Panc1 (cell line): Measurements from ENCODE around the gene MAP4K2. TPM values are rescaled to one million over a fixed set of nuclear protein-coding genes. Genes with fewer than 3 reads are reported as not detected.

Experiments used
- ATAC-seq: fragments of 200-7000 bp; cut with Tn5 transposase; 2 replicates; pipeline ENCODE4 v1.9.1; 2020; ENCODE audit warnings: mild to moderate bottlenecking, moderate library complexity
- BruUV-seq: library from RNA; stranded (reverse); fragments of 400-500 nt; replicated peaks from 2 replicates; lab custom pipeline; 2021; lab: Mats Ljungman, UMichigan
- CTCF ChIA-PET: fragments of 300-600 bp; sonication (Branson Sonifier 250); formaldehyde crosslinking; loops from one replicate; lab custom pipeline; 2022; ENCODE audit warnings: antibody characterized with exemption; lab: Charles Lee
- POLR2A ChIA-PET: fragments of 300-600 bp; sonication (Branson Sonifier 250); formaldehyde crosslinking; loops from one replicate; lab custom pipeline; 2022; ENCODE audit warnings: antibody characterized with exemption; lab: Charles Lee
- DNase-seq: peaks from one replicate; pipeline ENCODE4 v3.0.0-alpha.2; 2010; ENCODE audit warnings: low read depth, low spot score
- H3K27ac ChIP-seq: 2 replicates; pipeline ENCODE4 v1.5.1; 2011; ENCODE audit warnings: mild to moderate bottlenecking, low read length, inconsistent platforms
- H3K27me3 ChIP-seq: fragments of 200-500 bp; sonication (Bioruptor generic); 2 replicates; pipeline ENCODE4 v1.6.0; 2014; ENCODE audit warnings: low read length, inconsistent platforms; ENCODE audit not compliant: control insufficient read depth, insufficient read depth
- H3K36me3 ChIP-seq: fragments of 200-500 bp; sonication (Bioruptor generic); 2 replicates; pipeline ENCODE4 v1.5.1; 2014; ENCODE audit warnings: inconsistent platforms, mild to moderate bottlenecking, low read length, moderate library complexity; ENCODE audit not compliant: control insufficient read depth, insufficient read depth
- H3K4me1 ChIP-seq: 2 replicates; pipeline ENCODE4 v1.5.1; 2011; ENCODE audit warnings: inconsistent platforms, mild to moderate bottlenecking, low read length, moderate library complexity; ENCODE audit not compliant: control insufficient read depth, insufficient read depth
- H3K4me3 ChIP-seq, 2 experiments: 2 replicates each; pipeline ENCODE4 v1.5.1; 2011 to 2012; ENCODE audit warnings: low read depth in 2 of 2, low read length in 2 of 2, mild to moderate bottlenecking in 2 of 2, inconsistent platforms in 1 of 2, moderate library complexity in 1 of 2
- H3K9me3 ChIP-seq: fragments of 200-500 bp; sonication (Bioruptor generic); 2 replicates; pipeline ENCODE4 v1.5.1; 2014; ENCODE audit warnings: low read depth, mild to moderate bottlenecking, inconsistent platforms, low read length, moderate library complexity; ENCODE audit not compliant: control insufficient read depth, insufficient read depth
- CTCF ChIP-seq: fragments of 450-650 bp; IDR thresholded peaks from 2 replicates; pipeline ENCODE4 v1.5.1; 2017; ENCODE audit warnings: mild to moderate bottlenecking
- POLR2AphosphoS5 ChIP-seq: IDR thresholded peaks from 2 replicates; pipeline ENCODE4 v1.6.1; 2012; ENCODE audit warnings: mild to moderate bottlenecking, low read depth, low read length, moderate library complexity
- REST ChIP-seq, 2 experiments: IDR thresholded peaks; 2 replicates each; pipeline ENCODE4 v1.6.1; 2011 to 2012; ENCODE audit warnings: low read depth in 2 of 2, control low read depth in 1 of 2, low read length in 1 of 2, mild to moderate bottlenecking in 1 of 2, moderate library complexity in 1 of 2; ENCODE audit not compliant: insufficient read depth in 1 of 2
- SIN3A ChIP-seq: IDR thresholded peaks from 2 replicates; pipeline ENCODE4 v1.6.1; 2012; ENCODE audit warnings: low read depth, mild to moderate bottlenecking, low read length, moderate library complexity, borderline replicate concordance; ENCODE audit not compliant: insufficient read depth
- TCF7L2 ChIP-seq: IDR thresholded peaks from 2 replicates; pipeline ENCODE4 v1.6.1; 2011; ENCODE audit warnings: mild to moderate bottlenecking, low read depth, low read length, inconsistent platforms
- in situ Hi-C: cut with HindIII; loops from 2 replicates; pipeline ENCODE4 v1.10.0; 2016; ENCODE audit warnings: low sequenced_read_pairs, low pct_unique_long_range_greater_than_20kb
- intact Hi-C: fragments of 100-400 bp; cut with micrococcal nuclease; formaldehyde crosslinking; loops from one replicate; pipeline ENCODE4 v1.10.0; 2022; ENCODE audit not compliant: unreplicated experiment
- total RNA-seq: library from RNA; stranded (reverse); gene quantifications from one replicate; pipeline ENCODE4 v1.2.1, GENCODE V29; 2021; ENCODE audit not compliant: unreplicated experiment

Gene MAP4K2
- total RNA-seq, 1 experiment from 2014 or later: 46.4 TPM

GRCh38 chr11:64762277-64762673, 40.7 kb downstream of the MAP4K2 start:
- H3K27me3 ChIP-seq: no peaks in the 10 kb centered on the region
- no peak overlapping the region for H3K4me3 ChIP-seq
- H3K4me1 ChIP-seq: peaks cover 26% of the 10 kb centered on the region
- CTCF ChIA-PET: no interaction called here
- peaks cover 9% of the 10 kb centered on the region for H3K36me3 ChIP-seq
- no peak for TF ChIP-seq TCF7L2
- TF ChIP-seq CTCF: no peak
- TF ChIP-seq SIN3A: no peak
- no peak for TF ChIP-seq REST (IDR thresholded peaks at IDR 0.05; ENCODE audit: insufficient read depth in 1 of 2, low read depth in 2 of 2, low read length in 1 of 2)
- TF ChIP-seq POLR2AphosphoS5: peak; percentile 82
- no peaks in the 10 kb centered on the region for H3K9me3 ChIP-seq
- H3K27ac ChIP-seq: no peak overlapping the region
- no peak for DNase-seq
- BruUV-seq: TSS peak; percentile 26
- peak; percentile 18; the same call in 1 of the 2 replicates for ATAC-seq
- POLR2A ChIA-PET: no interaction called here
- intact Hi-C loops (no loop called here), in situ Hi-C loops (no loop called here)

- no peaks in the 10 kb centered on the region for H3K27me3 ChIP-seq
- no peak for DNase-seq
- no TSS peak for BruUV-seq
- intact Hi-C loops: no loop called here
- peaks cover 8% of the 10 kb centered on the region for H3K36me3 ChIP-seq
- CTCF ChIA-PET: interaction anchor here (0.6 to 2.1 kb wide), 2 partner anchors 17 to 886 kb away, joined by 4 to 7 read pairs; partner anchors contain the start of gene RASGRP2
- H3K27ac ChIP-seq: no peak overlapping the region
- no peak overlapping the region for H3K4me3 ChIP-seq
- peaks cover 26% of the 10 kb centered on the region for H3K4me1 ChIP-seq
- POLR2A ChIA-PET: interaction anchor here (1.0 kb wide), 1 partner anchor 18 kb away, joined by 3 read pairs; the partner anchor contains the start of gene SF1
- TF ChIP-seq POLR2AphosphoS5 (peak; percentile 21; the same call in 1 of the 2 replicates), CTCF (no peak)
- in situ Hi-C loops: no loop called here
- no peaks in the 10 kb centered on the region for H3K9me3 ChIP-seq
- ATAC-seq: no peak; the same call in 1 of the 2 replicates
Observed at GRCh38 chr11:64760759-64761420, 42.1 kb downstream of the MAP4K2 start.
